Stimulated activated CD8-positive, alpha-beta memory T cell treated with anti-CD3 and anti-CD28 coated beads, Interleukin-15, amount 100 ng/mL, for 1 hour (primary cell): Measurements from ENCODE around the gene ECEL1.
"Not testable (repeated sequence)": the region's sequence is repeated elsewhere in the genome, so short reads cannot be mapped to it uniquely, and the experiment has no call there.

ENCODE experiments used
- DNase-seq: peaks from one replicate; pipeline ENCODE4 v3.0.0-alpha.2; 2020; ENCODE audit warnings: low read depth

Gene ECEL1

DNA sequence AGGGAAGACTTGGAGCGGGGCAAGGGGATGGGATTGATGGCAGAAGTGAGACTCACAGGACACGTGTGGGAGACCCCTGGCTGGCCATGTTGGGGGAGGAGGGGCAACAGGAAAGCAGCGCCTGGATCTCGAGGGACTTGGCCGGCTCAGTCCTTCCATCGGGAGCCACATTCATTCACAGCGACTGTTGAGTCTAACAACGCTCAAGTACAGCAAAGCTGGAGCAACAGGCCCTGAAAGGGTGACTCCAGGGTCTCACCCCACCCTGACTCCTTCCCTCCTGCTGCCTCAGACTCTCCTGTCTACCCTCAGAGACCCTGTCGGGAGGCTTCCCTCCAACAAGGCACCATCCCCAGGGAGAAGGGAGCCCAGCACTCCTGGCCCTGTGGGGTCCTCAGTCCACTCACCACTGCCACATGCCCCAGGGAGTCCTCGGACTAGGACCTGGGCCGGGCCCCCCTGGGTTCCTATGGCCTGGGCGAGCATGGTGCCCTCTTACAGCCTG lies 46.4 kb downstream of the ECEL1 start:
- DNase-seq = no peak

GRCh38 chr2:232440220-232441018 lies 47.2 kb downstream of the ECEL1 start:
- DNase-seq = peak; percentile 84

GRCh38 chr2:232439758-232440135 lies 47.9 kb downstream of the ECEL1 start:
- DNase-seq = no peak

GRCh38 chr2:232438951-232439757 lies 48.5 kb downstream of the ECEL1 start:
- peak; percentile 15 for DNase-seq

- no peak for DNase-seq
Observed at GRCh38 chr2:232438091-232438490, 49.5 kb downstream of the ECEL1 start.

GRCh38 chr2:232437195-232437571 lies 50.5 kb downstream of the ECEL1 start:
- DNase-seq = no peak

DNA sequence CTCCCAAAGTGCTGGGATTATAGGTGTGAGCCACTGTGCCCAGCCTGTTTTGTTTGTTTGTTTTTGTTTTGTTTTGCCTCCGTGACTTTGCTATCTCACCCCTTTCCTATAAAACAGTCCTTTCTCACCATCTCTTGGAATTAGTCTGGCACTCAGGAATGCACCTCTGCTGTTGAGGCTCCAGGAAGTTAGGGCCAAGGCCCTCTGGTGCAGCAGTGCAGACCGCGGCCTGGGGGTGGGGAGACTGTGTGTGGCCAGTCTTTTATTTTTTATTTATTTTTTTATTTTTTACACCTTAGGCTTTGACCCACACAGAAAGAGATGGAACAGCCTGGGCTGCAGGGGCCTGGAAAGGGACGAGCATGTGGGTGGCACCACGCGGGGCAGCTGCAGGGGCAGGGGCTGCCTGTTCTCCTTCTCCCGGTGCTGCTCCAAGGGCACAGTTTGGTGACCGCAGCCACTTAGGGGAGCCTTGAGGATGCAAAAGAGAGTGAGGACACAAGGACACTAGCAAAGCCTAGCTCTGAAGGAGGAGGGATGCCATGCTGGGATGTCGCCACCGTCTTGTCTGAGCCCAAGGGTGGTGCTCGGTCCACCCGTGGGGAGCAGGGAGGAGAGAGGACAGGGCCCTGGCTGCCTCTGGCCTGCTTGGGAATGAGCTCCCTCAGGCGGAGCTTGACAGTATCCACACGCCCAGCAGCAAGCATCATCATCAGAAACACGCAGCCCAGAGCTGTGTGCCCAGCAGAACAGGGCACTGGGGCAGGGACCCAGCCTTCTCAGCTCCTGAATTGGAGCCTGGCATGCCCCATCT lies 51.0 kb downstream of the ECEL1 start:
- no peak for DNase-seq

DNA sequence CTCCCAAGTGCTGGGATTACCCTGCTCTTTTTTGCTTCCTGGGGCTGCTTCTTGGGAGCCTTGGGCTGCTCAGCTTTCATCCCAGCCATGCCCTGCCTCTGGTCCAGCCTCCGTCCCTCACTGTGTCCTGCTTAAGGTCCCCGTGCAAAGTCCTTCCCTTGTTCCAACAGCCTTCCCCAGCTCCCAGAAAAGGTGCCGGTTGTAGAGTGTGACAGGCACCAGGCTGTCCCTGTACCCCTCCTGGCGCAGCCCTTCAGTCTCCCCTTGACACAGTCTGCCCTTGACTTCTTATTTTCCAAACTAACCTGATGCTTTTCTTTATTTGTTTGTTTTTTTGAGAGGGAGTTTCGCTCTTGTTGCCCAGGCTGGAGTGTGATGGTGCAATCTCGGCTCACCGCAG lies 51.8 kb downstream of the ECEL1 start:
- no peak for DNase-seq

GRCh38 chr2:232435375-232435648 lies 52.3 kb downstream of the ECEL1 start:
- no peak for DNase-seq

GRCh38 chr2:232434563-232435374 lies 52.9 kb downstream of the ECEL1 start:
- DNase-seq = no peak

GRCh38 chr2:232434091-232434490 lies 53.5 kb downstream of the ECEL1 start:
- no peak for DNase-seq

GRCh38 chr2:232433622-232434021 lies 54.0 kb downstream of the ECEL1 start:
- not testable (repeated sequence) for DNase-seq

- no peak for DNase-seq
Observed at GRCh38 chr2:232432598-232433184, 54.9 kb downstream of the ECEL1 start.

DNA sequence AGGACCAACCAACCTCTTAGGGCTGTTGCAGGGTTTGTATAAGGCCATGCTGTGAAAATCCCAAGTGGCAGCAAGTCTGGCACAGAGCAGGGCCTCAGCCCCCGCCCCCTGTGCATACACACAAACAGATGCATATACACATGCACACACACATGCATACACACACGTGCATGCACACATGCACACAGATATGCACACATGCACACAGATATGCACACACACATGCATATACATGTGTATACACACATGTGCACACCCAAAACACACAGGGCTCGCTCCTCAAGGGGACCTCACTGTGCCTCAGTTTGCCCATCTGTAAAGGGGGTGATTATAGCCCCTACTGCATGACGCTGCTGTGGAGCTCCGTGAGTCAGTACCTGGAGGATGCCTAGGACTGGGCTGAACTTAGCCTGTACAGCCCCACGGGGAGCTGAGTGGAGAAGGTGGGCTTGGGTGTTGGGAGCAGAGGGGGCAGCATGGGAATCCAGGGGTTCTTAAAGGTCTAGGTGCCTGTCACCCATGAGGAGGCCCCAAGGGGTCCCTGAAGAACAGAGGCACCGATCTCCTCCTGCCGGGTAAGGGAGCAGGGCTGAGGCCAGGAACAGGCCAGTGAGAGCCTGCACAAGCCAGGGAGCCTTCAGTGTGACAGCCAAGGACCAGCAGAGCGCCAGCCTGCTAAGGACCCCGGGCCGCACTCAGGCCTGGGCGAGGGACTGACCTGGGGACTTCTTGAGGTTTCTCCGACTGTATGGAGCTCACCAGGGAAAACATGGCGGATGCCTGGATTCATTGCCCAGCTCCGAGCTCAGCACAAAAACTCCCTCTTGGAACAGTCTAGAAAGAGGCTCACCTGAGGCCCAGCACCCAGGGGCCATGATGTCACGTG lies 55.7 kb downstream of the ECEL1 start:
- DNase-seq = no peak
